DOHH2 (cell line): ENCODE results near the gene AUTS2.

Experiments
- EZH2phosphoT487 ChIP-seq: fragments of 200-600 bp; sonication (generic); IDR thresholded peaks from 2 replicates; pipeline ENCODE4 v1.6.1; 2017; ENCODE audit warnings: borderline replicate concordance, mild to moderate bottlenecking, antibody characterized with exemption, low read length, moderate library complexity, mixed read lengths
- TF ChIP-seq, protein P1 (sequence below): fragments of 200-600 bp; sonication (generic); IDR thresholded peaks from one replicate; pipeline ENCODE4 v1.5.1; 2014; ENCODE audit warnings: antibody characterized with exemption, mild to moderate bottlenecking, low read depth, low read length; ENCODE audit not compliant: poor library complexity, severe bottlenecking

DNA sequence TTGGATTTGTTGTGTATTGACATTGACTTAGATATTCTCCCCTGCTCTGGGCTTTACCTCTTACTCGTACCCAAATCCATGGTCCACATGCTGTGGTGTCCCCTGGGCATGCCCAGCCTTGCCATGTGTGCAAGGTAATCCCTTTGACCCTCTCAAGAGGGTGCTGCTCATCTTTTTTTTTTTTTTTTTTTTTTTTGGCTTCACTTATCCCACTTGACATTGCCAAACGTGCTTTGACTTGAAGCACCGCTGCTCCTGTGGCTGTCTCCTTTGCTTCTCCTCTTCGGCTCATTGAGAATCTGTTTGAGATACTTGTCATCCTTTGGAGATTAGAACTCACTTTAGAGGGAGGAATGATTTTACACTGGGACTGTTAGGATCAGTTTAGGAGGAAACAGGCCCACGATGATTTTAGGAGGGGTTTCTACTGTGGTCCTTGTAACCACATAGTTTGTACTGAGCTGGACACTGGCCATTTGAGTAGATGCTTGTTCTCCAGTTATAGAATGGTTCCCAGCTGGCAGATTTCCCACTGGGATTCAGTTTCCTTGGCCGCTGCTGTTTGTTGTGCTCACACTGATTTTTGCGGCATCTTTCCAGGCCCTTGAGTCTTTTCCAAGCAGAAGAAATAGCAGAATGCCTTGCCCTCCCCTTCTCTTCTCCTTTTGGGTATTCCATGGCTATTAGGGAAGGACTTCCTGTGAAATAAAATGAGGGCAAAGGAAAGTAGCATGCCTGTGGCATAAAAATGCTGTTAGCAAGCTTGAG is 184.8 kb downstream of the AUTS2 start:
- TF ChIP-seq, protein P1, sequence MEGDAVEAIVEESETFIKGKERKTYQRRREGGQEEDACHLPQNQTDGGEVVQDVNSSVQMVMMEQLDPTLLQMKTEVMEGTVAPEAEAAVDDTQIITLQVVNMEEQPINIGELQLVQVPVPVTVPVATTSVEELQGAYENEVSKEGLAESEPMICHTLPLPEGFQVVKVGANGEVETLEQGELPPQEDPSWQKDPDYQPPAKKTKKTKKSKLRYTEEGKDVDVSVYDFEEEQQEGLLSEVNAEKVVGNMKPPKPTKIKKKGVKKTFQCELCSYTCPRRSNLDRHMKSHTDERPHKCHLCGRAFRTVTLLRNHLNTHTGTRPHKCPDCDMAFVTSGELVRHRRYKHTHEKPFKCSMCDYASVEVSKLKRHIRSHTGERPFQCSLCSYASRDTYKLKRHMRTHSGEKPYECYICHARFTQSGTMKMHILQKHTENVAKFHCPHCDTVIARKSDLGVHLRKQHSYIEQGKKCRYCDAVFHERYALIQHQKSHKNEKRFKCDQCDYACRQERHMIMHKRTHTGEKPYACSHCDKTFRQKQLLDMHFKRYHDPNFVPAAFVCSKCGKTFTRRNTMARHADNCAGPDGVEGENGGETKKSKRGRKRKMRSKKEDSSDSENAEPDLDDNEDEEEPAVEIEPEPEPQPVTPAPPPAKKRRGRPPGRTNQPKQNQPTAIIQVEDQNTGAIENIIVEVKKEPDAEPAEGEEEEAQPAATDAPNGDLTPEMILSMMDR = no peak
- TF ChIP-seq EZH2phosphoT487 = no peak
